ENCODE data around the gene S100A14. TPM values are rescaled to one million over a fixed set of nuclear protein-coding genes. Genes with fewer than 3 reads are reported as not detected.

S100A14 gene
- total RNA-seq, 1 donor from 2014 or later = not detected

- Mint-ChIP-seq H3K9me3 (no peaks in the 10 kb centered on the region), H3K36me3 (ENCODE audit: low read depth) (peaks cover 45% of the 10 kb centered on the region), H3K4me3 (no peak overlapping the region), H3K27me3 (no peaks in the 10 kb centered on the region), H3K27ac (peak overlapping the region; percentile 30), H3K4me1 (peaks cover 12% of the 10 kb centered on the region)
- DNase-seq (no peak), ATAC-seq (ENCODE audit: low read depth) (no peak)
- POLR2A ChIA-PET = interaction anchor here (0.6 to 2.1 kb wide), 5 partner anchors 11 to 94 kb away, joined by 3 to 14 read pairs (median 5); partner anchors contain the start of genes CHTOP and SNAPIN
- intact Hi-C loops (cut with micrococcal nuclease) = no loop called here
- CTCF ChIA-PET = interaction anchor here (0.6 to 1.3 kb wide), 2 partner anchors 80 to 1700 kb away, joined by 3 read pairs; no protein-coding TSS in a partner anchor
- TF ChIP-seq CTCF (IDR thresholded peaks at IDR 0.05) = no peak
Measured at GRCh38 chr1:153648000-153648643, 32.0 kb upstream of the S100A14 start.

GRCh38 chr1:153647346-153647714 lies 31.2 kb upstream of the S100A14 start:
- no peaks in the 10 kb centered on the region for H3K27me3 Mint-ChIP-seq
- H3K36me3 Mint-ChIP-seq (ENCODE audit: low read depth) = peaks cover 52% of the 10 kb centered on the region
- no peak for TF ChIP-seq CTCF (IDR thresholded peaks at IDR 0.05)
- POLR2A ChIA-PET = interaction anchor here (0.6 to 2.1 kb wide), 4 partner anchors 12 to 75 kb away, joined by 3 to 14 read pairs (median 4); partner anchors contain the start of genes CHTOP and SNAPIN
- ATAC-seq (ENCODE audit: low read depth) (no peak), DNase-seq (no peak)
- H3K9me3 Mint-ChIP-seq = no peaks in the 10 kb centered on the region
- CTCF ChIA-PET = no interaction called here
- intact Hi-C loops (cut with micrococcal nuclease) = no loop called here
- peak overlapping the region; percentile 71 for H3K27ac Mint-ChIP-seq
- H3K4me1 Mint-ChIP-seq = peaks cover 12% of the 10 kb centered on the region
- no peak overlapping the region for H3K4me3 Mint-ChIP-seq

GRCh38 chr1:153646672-153647345 lies 30.7 kb upstream of the S100A14 start:
- Mint-ChIP-seq H3K4me1 (peaks cover 12% of the 10 kb centered on the region), H3K27me3 (no peaks in the 10 kb centered on the region), H3K27ac (peak overlapping the region; percentile 71), H3K36me3 (ENCODE audit: low read depth) (peaks cover 57% of the 10 kb centered on the region), H3K9me3 (no peaks in the 10 kb centered on the region), H3K4me3 (no peak overlapping the region)
- no peak for DNase-seq
- CTCF ChIA-PET = no interaction called here
- intact Hi-C loops (cut with micrococcal nuclease) = no loop called here
- POLR2A ChIA-PET = interaction anchor here (2.1 kb wide), 1 partner anchor 12 kb away, joined by 14 read pairs; the partner anchor contains the start of gene CHTOP
- TF ChIP-seq CTCF (IDR thresholded peaks at IDR 0.05) = no peak
- ATAC-seq (ENCODE audit: low read depth) = no peak

- no peaks in the 10 kb centered on the region for H3K27me3 Mint-ChIP-seq
- ATAC-seq (ENCODE audit: low read depth) (no peak), DNase-seq (no peak)
- H3K36me3 Mint-ChIP-seq (ENCODE audit: low read depth) = peaks cover 85% of the 10 kb centered on the region
- peaks cover 11% of the 10 kb centered on the region for H3K4me1 Mint-ChIP-seq
- ChIA-PET POLR2A (interaction anchor here (0.9 to 2.4 kb wide), 5 partner anchors 9 to 109 kb away, joined by 3 to 29 read pairs (median 5); partner anchors contain the start of genes CHTOP, S100A6 and SNAPIN), CTCF (interaction anchor here (0.7 to 2.3 kb wide), 5 partner anchors 9 to 133 kb away, joined by 3 to 7 read pairs (median 3); no protein-coding TSS in a partner anchor)
- H3K4me3 Mint-ChIP-seq = no peak overlapping the region
- peak overlapping the region; percentile 46 for H3K27ac Mint-ChIP-seq
- intact Hi-C loops (cut with micrococcal nuclease) = no loop called here
- no peak for TF ChIP-seq CTCF (IDR thresholded peaks at IDR 0.05)
- H3K9me3 Mint-ChIP-seq = no peaks in the 10 kb centered on the region
Measured at GRCh38 chr1:153643816-153644215, 27.7 kb upstream of the S100A14 start.

GRCh38 chr1:153643100-153643499 lies 27.0 kb upstream of the S100A14 start:
- ChIA-PET POLR2A (interaction anchor here (1.1 to 2.4 kb wide), 5 partner anchors 9 to 108 kb away, joined by 3 to 29 read pairs (median 6); partner anchors contain the start of genes CHTOP, S100A6 and SNAPIN), CTCF (interaction anchor here (0.9 to 2.3 kb wide), 3 partner anchors 47 to 71 kb away, joined by 3 to 7 read pairs (median 3); no protein-coding TSS in a partner anchor)
- peaks cover 91% of the 10 kb centered on the region for H3K36me3 Mint-ChIP-seq (ENCODE audit: low read depth)
- DNase-seq (no peak), ATAC-seq (ENCODE audit: low read depth) (no peak)
- no peaks in the 10 kb centered on the region for H3K27me3 Mint-ChIP-seq
- peaks cover 11% of the 10 kb centered on the region for H3K4me1 Mint-ChIP-seq
- no peak overlapping the region for H3K27ac Mint-ChIP-seq
- H3K4me3 Mint-ChIP-seq = no peak overlapping the region
- no peaks in the 10 kb centered on the region for H3K9me3 Mint-ChIP-seq
- TF ChIP-seq CTCF (IDR thresholded peaks at IDR 0.05) = no peak
- intact Hi-C loops (cut with micrococcal nuclease) = no loop called here
